HG03103 (cell line): Measurements from ENCODE around the gene ATP10B.

Source experiments
- ATAC-seq: cut with Tn5 transposase; IDR thresholded peaks from one replicate; pipeline ENCODE4 v1.9.1; 2021; ENCODE audit warnings: low read depth; ENCODE audit not compliant: unreplicated experiment

ATP10B gene

DNA sequence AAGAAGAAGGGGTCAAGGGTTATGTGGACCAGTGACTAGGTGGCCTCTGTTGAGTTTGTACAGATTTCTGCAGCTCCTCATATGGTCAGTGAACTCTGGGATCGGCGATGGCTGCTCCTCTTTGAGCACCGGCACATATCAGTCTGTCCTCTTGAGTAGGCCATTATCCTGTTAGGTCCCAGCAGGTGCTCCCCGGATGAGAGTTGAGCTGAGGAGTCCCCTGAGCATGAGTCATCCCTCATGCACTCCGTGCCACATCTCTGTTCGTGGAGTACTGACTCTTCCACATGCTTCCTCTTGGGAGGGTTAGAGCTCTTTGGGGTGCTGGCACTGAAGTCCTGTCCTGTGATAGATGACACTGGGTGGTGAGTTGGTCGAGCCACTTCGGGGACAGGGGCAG, 286.6 kb downstream of the ATP10B start:
- ATAC-seq: no peak

GRCh38 chr5:160556846-160557245, 295.2 kb downstream of the ATP10B start:
- ATAC-seq: no peak

- no peak for ATAC-seq
Measured at GRCh38 chr5:160555971-160556631, 295.9 kb downstream of the ATP10B start.

DNA sequence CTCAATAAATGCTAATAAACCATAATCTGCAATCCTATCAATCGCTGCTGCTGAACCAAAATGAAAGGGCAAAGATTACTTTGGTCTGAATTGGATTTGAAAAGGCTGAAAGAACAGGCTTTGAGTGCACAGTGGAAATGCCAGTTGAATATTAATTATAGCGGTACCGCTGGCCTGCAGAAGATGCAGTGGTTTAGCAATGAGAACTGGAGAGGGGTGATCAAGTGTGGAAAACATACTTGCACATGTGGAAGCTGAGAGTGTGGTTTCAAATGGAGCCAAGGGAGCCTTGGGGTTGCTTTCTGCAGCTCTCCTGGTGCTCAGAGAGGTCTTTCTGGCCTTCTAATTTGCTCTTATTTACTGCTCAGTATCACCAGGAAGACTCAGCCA, 296.4 kb downstream of the ATP10B start:
- ATAC-seq: no peak

GRCh38 chr5:160550075-160550474, 301.9 kb downstream of the ATP10B start:
- ATAC-seq: no peak

DNA sequence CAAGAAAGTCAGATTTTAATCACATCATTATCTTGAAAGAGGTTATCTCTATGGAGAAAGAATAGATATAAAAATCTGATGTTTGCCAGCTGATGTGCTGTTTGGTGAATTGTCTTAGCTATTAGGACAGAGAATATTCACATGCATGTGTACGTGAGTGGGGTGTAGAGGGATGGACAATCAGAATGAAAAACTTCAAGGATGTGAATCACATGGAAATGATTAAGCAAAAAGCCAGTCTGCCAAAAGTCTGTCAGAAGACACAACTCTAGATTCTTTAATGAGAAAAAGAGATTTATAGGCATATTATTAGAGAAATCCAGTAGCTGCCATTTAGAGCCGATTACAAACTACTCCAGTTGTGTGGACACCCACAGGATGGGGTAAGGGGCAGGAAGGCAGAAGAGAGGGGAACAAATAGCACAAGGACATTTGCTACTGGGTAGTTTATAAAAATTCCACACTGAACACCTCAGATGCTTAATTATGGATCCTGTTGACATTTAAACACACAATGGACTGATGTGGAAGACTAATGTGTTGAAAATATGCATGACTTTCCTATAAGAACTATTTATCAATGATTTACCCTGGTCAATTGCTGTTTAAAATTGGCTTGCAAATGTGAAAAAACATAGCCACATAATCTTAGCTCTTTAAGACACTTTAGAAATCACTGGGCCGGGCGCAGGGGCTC, 302.9 kb downstream of the ATP10B start:
- ATAC-seq: no peak

DNA sequence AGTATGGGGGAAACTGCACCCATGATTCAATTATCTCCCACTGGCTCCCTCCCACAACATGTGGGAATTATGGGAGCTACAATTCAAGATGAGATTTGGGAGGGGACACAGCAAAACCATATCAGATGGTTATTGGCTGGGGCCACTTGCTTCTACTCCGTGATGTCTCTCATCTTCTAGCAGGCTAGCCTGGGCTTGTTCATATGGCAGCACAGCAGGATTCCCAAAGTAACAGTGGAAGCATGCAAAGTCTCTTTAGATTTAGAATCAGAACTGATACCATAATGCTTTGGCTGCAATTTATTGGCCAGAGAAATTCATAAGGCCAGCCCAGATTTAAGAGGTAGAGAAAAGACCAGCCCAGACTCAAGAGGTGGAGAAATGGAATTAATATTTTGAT, 304.1 kb downstream of the ATP10B start:
- no peak for ATAC-seq

DNA sequence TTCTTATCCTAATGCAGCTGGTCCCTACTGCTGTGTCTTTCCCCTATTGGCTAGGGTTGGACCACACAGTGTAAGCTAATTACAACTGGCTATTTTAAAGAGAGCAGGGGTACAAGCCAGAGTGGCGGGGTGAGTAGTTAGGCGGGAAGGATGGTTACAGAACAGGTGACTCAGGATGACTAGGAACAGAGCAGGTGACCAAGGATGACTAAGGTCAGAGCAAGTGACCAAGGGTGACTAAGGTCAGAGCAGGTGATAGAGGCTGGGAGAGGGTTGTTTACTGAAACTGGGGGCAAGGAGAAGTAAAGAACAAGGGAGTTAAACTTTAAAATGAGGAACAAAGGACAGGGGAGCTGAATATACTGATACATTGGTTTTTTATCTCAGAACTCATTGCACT, 304.9 kb downstream of the ATP10B start:
- no peak for ATAC-seq

DNA sequence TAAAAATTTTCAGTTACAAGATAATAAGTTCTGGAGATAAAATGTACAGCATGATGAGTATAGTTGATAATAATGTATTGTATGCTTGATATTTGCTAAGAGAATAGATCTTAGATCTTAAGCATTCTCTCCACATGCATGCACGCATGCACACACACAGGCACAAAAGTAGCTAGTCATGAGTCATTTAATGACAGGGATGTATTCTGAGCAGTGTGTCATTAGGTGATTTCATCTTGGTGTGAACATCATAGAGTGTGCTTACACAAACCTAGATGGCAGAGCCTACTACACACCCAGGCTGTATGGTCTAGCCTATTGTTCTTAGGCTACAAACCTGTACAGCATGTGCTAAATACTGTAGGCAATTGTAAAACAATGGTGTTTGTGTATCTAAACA, 306.2 kb downstream of the ATP10B start:
- no peak for ATAC-seq

DNA sequence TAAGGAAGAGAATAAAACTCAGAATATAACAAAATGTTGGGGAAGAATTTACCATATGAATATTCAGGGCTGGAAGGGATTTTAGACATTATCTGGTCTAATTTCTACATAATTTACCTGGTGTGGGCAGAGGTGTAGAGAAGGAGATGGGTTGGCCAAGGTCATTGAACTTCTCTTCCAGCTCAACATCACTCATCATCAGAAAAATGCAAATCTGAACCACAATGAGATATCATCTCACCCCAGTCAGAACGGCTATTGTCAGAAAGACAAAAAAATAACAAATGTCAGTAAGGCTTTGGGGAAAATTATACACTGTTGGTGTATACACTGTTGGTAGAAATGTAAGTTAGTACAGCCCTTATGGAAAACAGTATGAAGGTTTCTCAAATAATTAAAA, 308.6 kb downstream of the ATP10B start:
- no peak for ATAC-seq

GRCh38 chr5:160542840-160543239, 309.2 kb downstream of the ATP10B start:
- ATAC-seq: no peak

- no peak for ATAC-seq
Measured at GRCh38 chr5:160542281-160542680, 309.7 kb downstream of the ATP10B start.

DNA sequence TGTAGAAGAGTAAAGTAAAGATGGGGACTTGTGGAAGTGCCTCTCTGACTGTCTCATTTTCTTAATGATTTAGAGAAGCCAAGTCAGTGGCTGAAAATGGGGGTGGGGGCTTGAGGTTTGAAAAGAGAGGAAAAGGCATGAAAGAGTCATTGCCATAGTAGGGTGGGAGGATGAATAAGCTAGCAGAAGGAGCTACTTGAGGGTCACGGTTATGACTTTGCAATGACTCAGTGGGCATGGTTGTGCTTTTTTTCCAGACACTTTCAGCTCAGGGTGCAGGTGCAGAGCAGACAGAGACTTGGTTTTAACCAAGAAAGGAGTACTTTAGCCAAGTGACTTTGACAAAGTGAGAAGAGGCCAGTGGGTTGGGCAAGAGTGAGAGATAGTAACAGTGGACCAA, 312.6 kb downstream of the ATP10B start:
- ATAC-seq: no peak

DNA sequence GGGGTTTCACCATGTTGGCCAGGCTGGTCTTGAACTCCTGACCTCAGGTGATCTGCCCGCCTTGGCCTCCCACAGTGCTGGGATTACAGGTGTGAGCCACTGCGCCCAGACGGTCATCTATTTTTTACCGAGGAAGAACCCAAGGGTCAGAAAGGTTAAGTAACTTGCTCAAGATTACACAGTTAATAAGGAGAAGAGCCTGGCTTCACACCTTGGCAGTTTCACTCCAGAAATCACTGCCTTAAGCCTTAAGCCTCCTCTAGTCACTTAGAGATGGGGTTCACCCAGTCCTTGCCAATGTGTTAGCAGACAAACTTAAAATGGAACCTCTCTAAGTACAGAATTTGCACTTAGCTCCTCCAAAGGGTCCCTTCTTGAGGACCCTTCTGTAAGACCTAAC, 314.1 kb downstream of the ATP10B start:
- no peak for ATAC-seq

- no peak for ATAC-seq
Measured at GRCh38 chr5:160537116-160537515, 314.9 kb downstream of the ATP10B start.

- no peak for ATAC-seq
Measured at GRCh38 chr5:160534914-160535313, 317.1 kb downstream of the ATP10B start.

- no peak for ATAC-seq
Measured at GRCh38 chr5:160534125-160534524, 317.9 kb downstream of the ATP10B start.

DNA sequence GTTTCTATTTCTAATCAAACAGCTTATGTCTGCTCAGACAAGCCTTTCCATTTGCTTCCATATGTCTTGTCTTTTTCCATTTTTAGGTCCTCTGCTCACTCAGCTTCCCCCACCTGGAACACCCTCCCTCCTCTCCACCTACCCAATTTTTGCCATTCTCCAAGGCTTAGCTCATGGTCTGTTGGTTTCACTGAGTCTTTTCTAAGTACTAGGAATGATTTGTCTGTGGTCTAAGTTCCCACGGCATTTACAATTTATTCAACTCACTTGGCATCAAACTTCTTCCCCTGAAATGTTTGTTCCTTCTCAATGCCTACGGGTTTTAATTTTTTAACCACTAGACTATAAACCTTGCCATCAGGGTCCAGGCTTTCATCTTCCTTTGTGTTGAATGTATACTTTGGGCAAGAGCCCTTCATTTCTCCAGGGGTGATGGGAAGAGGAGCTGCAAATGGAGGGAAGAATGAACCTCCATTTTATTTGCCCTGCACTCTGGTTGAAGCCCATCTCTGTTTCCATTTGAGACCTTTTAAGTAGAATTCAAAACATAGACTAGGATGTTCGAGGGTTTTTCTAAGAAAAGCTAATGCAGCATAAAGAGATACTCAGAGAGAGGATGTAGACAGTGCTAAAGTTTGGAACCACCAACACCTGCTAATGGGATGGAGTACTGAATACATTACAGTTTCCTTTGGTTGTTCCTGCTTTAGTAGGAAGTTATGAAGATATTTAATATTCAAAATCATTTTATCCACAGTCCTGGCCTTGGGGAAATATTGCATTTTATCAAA, 326.3 kb downstream of the ATP10B start:
- no peak for ATAC-seq

DNA sequence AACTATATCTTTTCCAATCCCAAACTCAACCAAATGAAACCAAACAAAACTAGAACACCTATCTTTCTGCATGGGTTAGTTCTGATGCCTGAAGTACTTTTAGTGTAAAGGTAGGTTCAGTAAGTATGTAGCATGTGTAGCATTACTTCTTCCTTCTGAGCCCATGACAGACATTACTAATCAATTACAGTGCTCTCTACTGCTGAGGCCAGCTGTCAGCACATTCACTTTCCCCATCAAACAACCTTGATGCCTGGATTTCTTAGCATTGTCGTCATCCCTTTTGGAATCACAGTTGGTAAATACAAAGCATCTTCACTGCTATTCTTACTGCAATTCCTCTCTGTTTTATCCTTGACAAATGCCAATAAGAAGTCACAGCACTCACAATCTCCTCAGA, 327.2 kb downstream of the ATP10B start:
- ATAC-seq: no peak

- ATAC-seq: no peak
Measured at GRCh38 chr5:160523502-160524163, 328.4 kb downstream of the ATP10B start.

DNA sequence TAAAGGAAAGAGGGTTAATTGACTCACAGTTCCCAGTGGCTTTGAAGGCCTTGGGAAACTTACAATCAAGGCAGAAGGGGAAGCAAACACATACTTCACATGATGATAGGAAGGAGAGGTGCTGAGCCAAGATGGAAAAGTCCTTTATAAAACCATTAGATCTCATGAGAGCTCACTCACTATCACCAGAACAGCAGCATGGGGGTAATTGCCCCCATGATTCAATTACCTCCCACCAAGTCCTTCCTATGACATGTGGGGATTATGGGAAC, 330.7 kb downstream of the ATP10B start:
- ATAC-seq: no peak
